Fibroblast of peridontal ligament (primary cell): Measurements from ENCODE around the gene SULT2B1.
"Not testable (repeated sequence)": the region's sequence is repeated elsewhere in the genome, so short reads cannot be mapped to it uniquely, and the experiment has no call there.

ENCODE experiments used
- DNase-seq: peaks from one replicate; pipeline ENCODE4 v3.0.0-alpha.2; 2010; ENCODE audit errors: extremely low read depth

Gene SULT2B1

GRCh38 chr19:48558018-48558684 lies 6.2 kb downstream of the SULT2B1 start:
- peak; percentile 25 for DNase-seq

GRCh38 chr19:48560095-48560530 lies 8.1 kb downstream of the SULT2B1 start:
- no peak for DNase-seq

GRCh38 chr19:48561412-48561811 lies 9.4 kb downstream of the SULT2B1 start:
- no peak for DNase-seq

GRCh38 chr19:48565090-48565489 lies 13.1 kb downstream of the SULT2B1 start:
- DNase-seq = no peak

- peak; percentile 82 for DNase-seq
These were observed 16.4 kb downstream of the SULT2B1 start for GRCh38 chr19:48568345-48568886.

- DNase-seq = peak; percentile 64
These were observed 17.8 kb downstream of the SULT2B1 start for GRCh38 chr19:48569814-48570213.

GRCh38 chr19:48571378-48572162 lies 19.6 kb downstream of the SULT2B1 start:
- DNase-seq = no peak

GRCh38 chr19:48573163-48573505 lies 21.2 kb downstream of the SULT2B1 start:
- no peak for DNase-seq

- DNase-seq = no peak
These were observed 24.1 kb downstream of the SULT2B1 start for GRCh38 chr19:48575931-48576622.

- not testable (repeated sequence) for DNase-seq
These were observed 25.9 kb downstream of the SULT2B1 start for GRCh38 chr19:48577908-48578307.

GRCh38 chr19:48578891-48579290 lies 26.9 kb downstream of the SULT2B1 start:
- DNase-seq = no peak

- DNase-seq = no peak
These were observed 30.2 kb downstream of the SULT2B1 start for GRCh38 chr19:48582168-48582567.

- no peak for DNase-seq
These were observed 35.4 kb downstream of the SULT2B1 start for GRCh38 chr19:48587387-48587786.

GRCh38 chr19:48588670-48589401 lies 36.9 kb downstream of the SULT2B1 start:
- peak; percentile 76 for DNase-seq

GRCh38 chr19:48591021-48591420 lies 39.0 kb downstream of the SULT2B1 start:
- DNase-seq = no peak

GRCh38 chr19:48595171-48595570 lies 43.2 kb downstream of the SULT2B1 start:
- DNase-seq = no peak

- DNase-seq = no peak
These were observed 43.9 kb downstream of the SULT2B1 start for GRCh38 chr19:48595833-48596232.

GRCh38 chr19:48596237-48596636 lies 44.3 kb downstream of the SULT2B1 start:
- DNase-seq = no peak

- no peak for DNase-seq
These were observed 44.9 kb downstream of the SULT2B1 start for GRCh38 chr19:48596679-48597465.

- DNase-seq = no peak
These were observed 47.2 kb downstream of the SULT2B1 start for GRCh38 chr19:48598996-48599700.
